SKM-1 (cell line): ENCODE results near the gene SYT10.
"Not testable (repeated sequence)": the region's sequence is repeated elsewhere in the genome, so short reads cannot be mapped to it uniquely, and the experiment has no call there.

Source experiments
- DNase-seq: peaks from one replicate; lab custom pipeline; 2025; ENCODE audit not compliant: unreplicated experiment; lab: John Stamatoyannopoulos, UW

The SYT10 gene

GRCh38 chr12:33357181-33357580 lies 82.4 kb downstream of the SYT10 start:
- DNase-seq: no peak

- DNase-seq: no peak
Measured at GRCh38 chr12:33349791-33350190, 89.8 kb downstream of the SYT10 start.

- DNase-seq: not testable (repeated sequence)
Measured at GRCh38 chr12:33331961-33332398, 107.6 kb downstream of the SYT10 start.

GRCh38 chr12:33330940-33331339 lies 108.7 kb downstream of the SYT10 start:
- no peak for DNase-seq
